Coronary artery (tissue), 2 donors: ENCODE results near the gene FAF2.
"Not testable (repeated sequence)": the region's sequence is repeated elsewhere in the genome, so short reads cannot be mapped to it uniquely, and the experiment has no call there.

Experiments used
- DNase-seq: peaks from one replicate; pipeline ENCODE4 v3.0.0-alpha.2; 2017; ENCODE audit warnings: low spot score
- H3K27ac ChIP-seq, 2 donors: fragments of 200-600 bp; sonication (generic); one replicate each; pipeline ENCODE4 v1.5.1; 2016 to 2019
- H3K4me3 ChIP-seq: fragments of 200-600 bp; sonication (generic); 2 replicates; pipeline ENCODE4 v1.5.1; 2016; ENCODE audit warnings: mild to moderate bottlenecking, moderate library complexity
- TF ChIP-seq, protein P1 (sequence below): fragments of 200-600 bp; sonication (generic); IDR thresholded peaks from one replicate; pipeline ENCODE4 v1.5.1; 2019; ENCODE audit warnings: antibody characterized with exemption

Gene FAF2

DNA sequence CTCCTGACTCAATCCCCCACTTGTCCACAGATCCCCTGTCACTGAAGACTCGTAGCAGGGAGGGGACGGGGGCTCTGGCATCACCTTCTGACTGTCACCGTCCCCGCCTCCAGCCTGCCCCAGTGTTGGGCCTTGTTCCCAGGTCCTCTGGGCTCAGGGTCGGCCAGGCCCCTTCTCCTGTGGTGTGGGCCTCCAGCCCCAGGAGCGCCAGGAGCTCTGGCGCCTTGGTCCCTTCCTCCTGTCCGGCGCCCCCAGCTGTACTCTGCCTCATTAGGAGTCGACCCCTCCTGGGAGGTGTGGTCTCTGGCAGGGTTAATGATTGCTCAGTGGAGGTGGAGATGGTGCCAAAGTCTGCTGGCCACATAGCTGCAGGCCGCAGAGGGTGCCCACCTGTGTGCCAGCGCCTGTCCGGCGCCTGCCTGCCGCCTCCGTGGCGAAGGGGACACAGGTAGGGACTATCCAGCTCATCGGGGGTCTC is 100.8 kb downstream of the FAF2 start, which contains the start of gene CDHR2:
Gene CDHR2, plus strand, starts transcription at position 376 of the 478 bp plus-strand sequence. CDS start 16,011 bp downstream, outside the sequence.
- no peak for DNase-seq
- TF ChIP-seq, protein P1, sequence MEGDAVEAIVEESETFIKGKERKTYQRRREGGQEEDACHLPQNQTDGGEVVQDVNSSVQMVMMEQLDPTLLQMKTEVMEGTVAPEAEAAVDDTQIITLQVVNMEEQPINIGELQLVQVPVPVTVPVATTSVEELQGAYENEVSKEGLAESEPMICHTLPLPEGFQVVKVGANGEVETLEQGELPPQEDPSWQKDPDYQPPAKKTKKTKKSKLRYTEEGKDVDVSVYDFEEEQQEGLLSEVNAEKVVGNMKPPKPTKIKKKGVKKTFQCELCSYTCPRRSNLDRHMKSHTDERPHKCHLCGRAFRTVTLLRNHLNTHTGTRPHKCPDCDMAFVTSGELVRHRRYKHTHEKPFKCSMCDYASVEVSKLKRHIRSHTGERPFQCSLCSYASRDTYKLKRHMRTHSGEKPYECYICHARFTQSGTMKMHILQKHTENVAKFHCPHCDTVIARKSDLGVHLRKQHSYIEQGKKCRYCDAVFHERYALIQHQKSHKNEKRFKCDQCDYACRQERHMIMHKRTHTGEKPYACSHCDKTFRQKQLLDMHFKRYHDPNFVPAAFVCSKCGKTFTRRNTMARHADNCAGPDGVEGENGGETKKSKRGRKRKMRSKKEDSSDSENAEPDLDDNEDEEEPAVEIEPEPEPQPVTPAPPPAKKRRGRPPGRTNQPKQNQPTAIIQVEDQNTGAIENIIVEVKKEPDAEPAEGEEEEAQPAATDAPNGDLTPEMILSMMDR = no peak
- Histone ChIP-seq H3K27ac (no peak within 1 kb of the TSS), H3K4me3 (no peak within 1 kb of the TSS)

DNA sequence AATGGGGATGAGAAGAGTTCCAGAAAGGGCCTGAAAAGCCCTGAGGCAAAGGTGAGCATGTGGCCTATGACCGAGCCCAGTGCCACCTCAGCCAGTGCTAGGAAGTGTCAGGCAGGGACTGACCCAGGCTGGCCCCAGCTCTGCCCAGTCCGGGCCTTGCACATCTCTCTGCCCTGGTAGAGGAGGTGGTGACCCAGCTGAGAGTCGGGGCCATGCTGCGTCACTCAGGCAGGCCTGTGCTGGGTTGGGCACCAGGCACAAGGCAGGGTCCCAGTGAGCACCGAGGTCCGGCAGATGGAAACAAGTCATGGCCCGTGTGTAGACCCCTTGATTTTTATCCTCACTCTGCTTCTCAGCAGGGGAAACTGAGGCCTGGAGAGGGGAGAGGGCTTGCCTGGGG is 101.7 kb downstream of the FAF2 start:
- TF ChIP-seq, protein P1 = no peak
- Histone ChIP-seq H3K4me3 (no peak overlapping the region), H3K27ac (no peak overlapping the region)
- DNase-seq = no peak

DNA sequence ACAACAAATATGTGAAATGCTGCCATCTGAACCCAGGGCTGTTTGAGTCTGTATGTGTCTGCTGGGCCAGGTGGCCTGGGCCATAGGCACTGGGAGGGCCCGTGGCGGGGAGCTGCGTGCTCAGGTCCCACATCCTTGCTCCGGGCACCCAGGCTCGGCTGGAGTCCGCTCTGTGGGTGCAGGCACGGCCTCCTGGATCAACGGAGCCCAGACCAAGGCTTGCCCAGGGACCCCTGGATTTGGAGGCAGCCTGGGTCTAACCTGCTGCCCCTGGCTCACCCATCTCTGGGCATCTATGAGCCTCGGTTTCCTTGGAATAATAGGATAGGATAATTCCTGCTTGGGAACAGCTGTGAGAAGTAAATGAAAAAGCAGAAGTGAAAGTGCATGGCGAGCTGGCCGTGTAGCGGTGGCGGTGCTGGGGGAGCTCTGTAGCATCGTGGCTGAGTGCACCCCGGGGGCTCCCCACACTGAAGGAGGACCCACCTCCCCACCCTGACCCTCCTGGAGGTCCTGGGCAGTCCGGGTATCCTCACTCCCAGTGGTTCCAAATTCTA is 102.2 kb downstream of the FAF2 start:
- TF ChIP-seq, protein P1 = no peak
- DNase-seq = no peak
- Histone ChIP-seq H3K27ac (no peak overlapping the region), H3K4me3 (no peak overlapping the region)

DNA sequence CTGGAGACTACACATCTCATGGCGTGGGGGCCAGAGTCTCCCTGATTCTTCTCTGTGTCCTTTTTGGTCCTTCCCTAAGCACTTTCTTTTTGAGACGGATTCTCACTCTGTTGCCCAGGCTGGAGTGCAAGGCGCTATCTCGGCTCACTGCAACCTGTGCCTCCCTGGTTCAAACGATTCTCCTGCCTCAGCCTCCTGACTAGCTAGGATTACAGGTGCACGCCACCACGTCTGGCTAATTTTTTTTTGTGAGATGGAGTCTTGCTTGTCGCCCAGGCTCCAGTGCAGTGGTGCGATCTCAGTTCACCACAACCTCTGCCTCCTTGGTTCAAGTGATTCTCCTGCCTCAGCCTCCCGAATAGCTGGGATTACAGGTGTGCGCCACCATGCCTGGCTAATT is 102.8 kb downstream of the FAF2 start:
- not testable (repeated sequence) for H3K27ac ChIP-seq, H3K4me3 ChIP-seq, DNase-seq

DNA sequence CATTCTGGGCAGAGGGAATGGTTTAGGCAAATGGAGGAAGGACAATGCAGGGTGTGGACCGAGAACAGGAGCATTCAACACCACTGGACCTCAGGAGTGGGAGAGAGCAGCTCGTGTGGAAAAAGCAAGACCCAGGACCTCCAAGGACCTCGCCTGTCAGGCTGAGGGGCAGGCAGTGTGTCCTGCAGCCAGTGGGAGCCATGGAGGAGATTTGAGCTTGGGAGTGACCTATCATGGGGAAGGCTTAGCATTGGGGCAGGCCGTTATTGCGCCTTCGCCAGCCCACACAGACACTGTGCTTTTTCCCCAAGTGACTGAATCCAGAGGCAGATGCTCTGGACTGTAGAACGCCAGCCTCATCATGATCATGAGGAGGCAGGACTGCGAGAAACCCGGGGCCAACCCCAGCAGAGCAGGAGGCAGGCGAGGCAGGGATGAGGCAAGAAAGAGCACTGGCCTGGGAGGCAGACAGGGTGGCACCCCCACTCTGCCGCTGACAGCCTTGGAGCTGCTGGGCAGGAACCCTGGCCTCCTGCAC is 104.2 kb downstream of the FAF2 start:
- DNase-seq = no peak
- no peak overlapping the region for H3K4me3 ChIP-seq
- TF ChIP-seq, protein P1 = no peak
- no peak overlapping the region for H3K27ac ChIP-seq

DNA sequence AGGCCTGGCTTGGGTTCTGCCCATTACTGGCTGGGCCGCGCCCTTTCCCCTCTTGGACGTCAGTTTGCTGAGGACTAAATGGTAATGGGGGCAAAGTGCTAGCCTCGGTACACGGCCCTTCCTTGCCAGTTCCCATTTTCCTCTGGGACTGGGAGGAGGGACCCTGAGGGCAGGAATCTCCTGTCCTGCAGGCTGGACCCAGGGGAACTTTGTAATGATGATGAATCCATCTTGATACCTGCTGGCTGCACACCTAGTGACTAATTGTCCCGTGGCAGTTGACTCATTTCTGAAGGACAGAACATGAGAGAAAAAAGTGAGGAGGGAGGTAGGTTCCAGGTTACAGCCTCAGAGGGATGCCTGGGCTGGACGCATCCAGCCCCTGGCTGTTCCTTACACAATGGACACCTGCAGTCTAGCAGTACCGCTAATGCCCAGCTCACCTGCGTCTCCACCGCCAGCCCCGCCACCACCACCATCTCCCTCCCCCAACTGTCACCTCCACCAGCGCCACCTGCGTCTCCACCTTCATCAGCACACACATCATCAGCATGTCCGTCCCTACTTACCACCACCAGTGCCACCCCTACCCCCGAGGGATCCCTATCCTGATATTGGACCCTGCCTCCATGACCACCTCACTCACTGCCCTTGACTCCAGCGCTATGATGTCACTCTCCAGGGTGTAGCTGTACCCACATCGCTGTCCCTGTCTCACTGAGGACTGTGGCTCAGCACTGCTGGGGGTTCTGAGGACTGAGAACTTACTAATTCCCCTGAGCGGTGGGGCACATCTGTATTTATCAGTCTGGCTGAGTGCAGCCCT is 105.3 kb downstream of the FAF2 start:
- Histone ChIP-seq H3K4me3 (no peak overlapping the region), H3K27ac (no peak overlapping the region)
- TF ChIP-seq, protein P1 = no peak
- no peak for DNase-seq

DNA sequence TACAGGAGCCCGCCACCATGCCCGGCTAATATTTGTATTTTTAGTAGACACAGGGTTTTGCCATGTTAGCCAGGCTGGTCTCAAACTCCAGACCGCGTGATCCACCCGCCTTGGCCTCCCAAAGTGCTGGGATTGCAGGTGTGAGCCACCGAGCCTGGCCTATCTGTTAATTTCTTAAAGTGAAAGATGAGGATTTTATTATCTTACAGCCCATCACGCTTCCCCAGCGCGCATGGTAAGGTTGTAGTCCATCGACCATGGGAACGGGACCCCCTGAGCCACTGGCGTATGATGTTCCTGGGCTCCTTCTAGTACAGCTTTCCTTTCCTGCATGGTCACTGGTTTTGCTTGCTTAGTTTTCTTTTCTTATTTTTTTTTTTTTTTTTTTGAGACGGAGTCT is 109.7 kb downstream of the FAF2 start:
- TF ChIP-seq, protein P1 = no peak
- no peak for DNase-seq
- no peak overlapping the region for H3K27ac ChIP-seq
- no peak overlapping the region for H3K4me3 ChIP-seq
